HK-2 (cell line): Measurements from ENCODE around the gene CUL3.
A peak's percentile ranks its signal among the peaks of the same experiment; 100 is the strongest.
"Not testable (repeated sequence)": the region's sequence is repeated elsewhere in the genome, so short reads cannot be mapped to it uniquely, and the experiment has no call there.

Source experiments
- DNase-seq: peaks from one replicate; pipeline ENCODE4 v3.0.0-alpha.2; 2018; ENCODE audit not compliant: unreplicated experiment

Gene CUL3

GRCh38 chr2:224543939-224544338, 41.2 kb downstream of the CUL3 start:
- DNase-seq: no peak

DNA sequence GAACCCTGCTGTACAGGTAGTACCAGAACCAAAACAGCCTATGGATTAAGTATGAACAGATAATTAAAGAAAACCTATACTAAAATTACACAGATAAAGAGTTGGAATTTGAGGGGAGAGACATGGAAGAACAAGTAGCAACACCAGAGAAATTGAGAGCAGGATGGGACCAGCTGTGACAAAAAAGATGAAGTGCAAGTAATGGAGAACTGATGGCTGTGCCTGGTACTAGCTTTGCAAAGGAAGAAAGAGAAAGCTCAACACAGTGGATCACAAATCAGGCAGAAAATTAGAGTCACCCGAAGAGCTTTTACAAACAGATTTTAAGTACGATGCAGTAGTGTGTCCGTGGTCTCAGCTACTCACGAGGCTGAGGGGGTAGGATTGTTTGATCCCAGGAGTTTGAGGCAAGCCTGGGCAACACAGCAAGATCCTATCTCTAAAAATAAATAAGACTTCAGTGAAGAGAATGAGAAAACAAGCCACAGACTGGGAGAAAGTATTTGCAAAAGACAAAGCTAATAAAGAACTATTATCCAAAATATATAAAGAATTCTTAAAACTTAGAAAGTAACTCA, 46.5 kb downstream of the CUL3 start:
- DNase-seq: no peak

DNA sequence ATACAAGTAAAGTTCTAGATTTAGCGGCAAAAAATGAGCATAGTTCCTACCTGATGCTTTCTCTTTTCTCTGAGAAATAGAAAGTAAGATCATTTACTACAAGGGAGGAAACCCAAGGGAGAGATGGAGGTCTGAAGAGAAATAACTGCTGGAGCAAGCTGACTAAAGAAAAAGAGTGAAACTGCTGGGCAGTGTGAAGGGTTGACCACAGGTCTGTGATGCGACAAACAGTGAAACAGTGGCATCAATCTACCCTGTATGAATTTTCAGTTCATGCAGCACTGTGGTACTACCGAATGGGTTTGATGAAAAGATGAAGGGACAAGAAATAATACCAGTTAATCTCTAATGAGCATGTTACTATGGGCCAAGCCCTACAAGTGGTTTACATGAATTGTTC, 52.2 kb downstream of the CUL3 start:
- DNase-seq: no peak

DNA sequence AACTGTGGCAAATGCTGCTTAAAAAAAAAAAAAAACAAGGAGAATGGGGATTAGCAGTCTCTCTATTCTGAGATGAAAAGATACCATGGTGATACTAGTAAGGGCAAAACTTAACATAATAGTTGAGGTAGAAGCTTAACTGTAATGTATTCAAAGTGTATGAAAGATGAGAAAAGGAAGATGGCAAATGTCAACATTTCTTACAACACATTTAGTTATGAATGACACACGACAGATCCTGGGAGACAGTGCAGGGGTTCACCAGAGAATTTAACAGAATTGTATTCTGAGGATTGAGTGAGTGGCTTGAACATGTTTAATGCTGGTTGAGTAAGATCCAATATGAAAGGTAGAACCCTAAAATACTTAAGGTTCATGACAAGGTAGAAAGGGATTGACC, 52.7 kb downstream of the CUL3 start:
- DNase-seq: no peak

DNA sequence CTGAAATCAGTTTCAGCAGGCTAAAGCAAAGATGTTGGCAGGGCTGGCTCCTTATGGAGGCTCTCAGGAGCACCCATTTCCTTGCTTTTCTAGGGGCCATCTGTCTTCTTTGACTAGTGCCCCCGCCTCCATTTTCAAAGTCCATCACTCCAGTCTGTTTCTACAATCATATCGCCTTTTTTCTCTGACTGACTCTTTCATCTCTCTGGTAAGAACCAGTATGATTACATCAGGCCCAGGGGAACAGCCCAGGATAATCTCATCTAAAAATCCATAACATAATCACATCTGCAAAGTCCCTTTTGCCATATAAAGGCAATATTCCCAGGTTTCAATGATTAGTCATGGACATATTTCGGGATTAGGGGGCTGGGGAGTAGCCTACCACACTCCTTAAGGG, 57.0 kb downstream of the CUL3 start:
- no peak for DNase-seq

- no peak for DNase-seq
Measured at GRCh38 chr2:224525774-224526173, 59.4 kb downstream of the CUL3 start.

- DNase-seq: no peak
Measured at GRCh38 chr2:224524657-224525056, 60.5 kb downstream of the CUL3 start.

DNA sequence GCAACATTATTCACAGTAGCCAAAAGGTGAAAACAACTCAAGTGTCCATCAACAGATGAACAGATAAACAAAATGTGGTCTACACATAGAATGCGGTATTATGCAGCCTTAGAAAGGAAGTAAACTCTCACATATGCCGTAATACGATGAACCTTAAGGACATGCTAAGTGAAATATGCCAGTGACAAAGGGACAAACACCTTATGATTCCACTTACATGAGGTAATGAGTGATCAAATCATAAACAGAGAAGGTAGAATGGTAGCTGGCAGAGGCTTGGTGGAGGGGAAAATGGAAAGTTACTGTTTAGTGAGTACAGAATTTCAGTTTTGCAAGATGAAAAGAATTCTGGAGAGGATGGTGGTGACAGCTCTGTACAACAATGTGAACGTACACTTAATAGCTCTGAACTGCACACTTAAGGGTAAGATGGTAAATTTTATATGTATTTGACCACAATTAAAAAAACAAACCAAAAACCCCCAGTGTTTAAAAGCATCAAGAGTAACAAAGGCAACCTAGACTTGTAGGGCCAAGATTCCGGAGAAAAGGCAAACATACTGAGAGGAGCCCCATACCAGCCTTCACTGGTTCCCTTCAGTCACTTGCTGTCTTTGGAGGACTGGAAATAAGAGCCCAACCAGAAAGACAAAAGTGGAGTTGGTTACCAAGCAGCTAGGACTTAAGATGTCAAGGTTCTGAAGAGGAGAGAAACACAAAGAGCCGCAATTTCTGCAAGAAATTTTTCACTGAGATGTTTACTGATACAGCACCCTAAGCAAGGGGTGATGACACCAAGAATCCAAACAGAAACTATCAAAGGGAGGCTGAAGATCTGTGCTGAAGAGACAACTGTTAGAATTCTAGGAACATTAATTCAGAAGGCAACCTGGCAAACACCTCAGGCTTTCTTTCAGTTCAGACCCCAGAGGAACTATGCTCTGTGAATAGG, 61.3 kb downstream of the CUL3 start:
- no peak for DNase-seq

- not testable (repeated sequence) for DNase-seq
Measured at GRCh38 chr2:224522483-224522882, 62.7 kb downstream of the CUL3 start.

- no peak for DNase-seq
Measured at GRCh38 chr2:224520064-224520463, 65.1 kb downstream of the CUL3 start.

- DNase-seq: no peak
Measured at GRCh38 chr2:224518806-224519580, 66.2 kb downstream of the CUL3 start.

DNA sequence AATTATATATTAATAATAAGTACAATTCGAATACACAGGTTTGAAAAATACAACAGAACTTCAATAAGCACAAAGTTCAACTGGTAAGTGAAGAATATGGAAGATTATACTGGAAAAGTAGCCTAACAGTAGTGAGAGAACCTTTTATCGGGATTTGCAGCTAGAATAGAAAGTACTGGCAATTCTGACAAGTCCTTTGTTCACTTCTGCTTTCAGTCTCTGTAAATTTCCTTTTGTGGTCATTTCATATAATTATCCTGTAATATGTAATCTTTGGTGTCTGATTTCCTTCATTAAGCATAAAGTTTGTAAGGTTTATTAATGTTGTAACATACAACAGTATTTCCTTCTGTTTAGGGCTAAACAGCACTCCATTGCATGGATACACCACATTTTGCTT, 67.2 kb downstream of the CUL3 start:
- DNase-seq: no peak

DNA sequence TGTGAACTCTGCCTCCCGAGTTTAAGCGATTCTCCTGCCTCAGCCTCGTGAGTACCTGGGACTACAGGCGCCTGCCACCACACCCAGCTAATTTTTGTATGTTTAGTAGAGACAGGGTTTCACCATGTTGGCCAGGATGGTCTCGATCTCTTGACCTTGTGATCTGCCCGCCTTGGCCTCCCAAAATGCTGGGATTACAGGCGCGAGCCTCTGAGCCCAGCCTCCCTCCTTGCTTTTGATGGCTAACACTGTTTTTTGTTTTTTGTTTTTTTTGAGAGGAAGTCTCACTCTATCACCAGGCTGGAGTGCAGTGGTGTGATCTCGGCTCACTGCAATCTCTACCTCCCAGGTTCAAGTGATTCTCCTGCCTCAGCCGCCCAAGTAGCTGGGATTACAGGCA, 68.8 kb downstream of the CUL3 start:
- DNase-seq: not testable (repeated sequence)

DNA sequence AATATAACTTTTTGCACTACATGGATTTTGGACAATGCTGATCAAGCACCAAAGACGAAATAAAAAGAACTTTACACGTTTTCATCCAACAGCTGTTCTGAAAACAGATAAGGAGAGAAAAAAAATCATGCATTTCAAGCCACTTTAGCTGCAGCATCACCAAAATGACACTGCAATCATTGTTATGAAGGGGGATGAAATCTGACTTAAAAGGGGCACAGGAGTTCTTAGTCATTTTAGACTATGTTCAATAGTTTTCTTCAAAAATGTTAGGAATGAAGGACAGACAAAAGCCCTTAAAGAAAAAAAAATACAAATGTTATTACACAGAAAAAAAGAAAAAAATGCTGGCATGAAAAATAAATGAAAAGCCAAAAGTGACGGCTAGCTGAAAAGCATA, 71.2 kb downstream of the CUL3 start:
- no peak for DNase-seq

DNA sequence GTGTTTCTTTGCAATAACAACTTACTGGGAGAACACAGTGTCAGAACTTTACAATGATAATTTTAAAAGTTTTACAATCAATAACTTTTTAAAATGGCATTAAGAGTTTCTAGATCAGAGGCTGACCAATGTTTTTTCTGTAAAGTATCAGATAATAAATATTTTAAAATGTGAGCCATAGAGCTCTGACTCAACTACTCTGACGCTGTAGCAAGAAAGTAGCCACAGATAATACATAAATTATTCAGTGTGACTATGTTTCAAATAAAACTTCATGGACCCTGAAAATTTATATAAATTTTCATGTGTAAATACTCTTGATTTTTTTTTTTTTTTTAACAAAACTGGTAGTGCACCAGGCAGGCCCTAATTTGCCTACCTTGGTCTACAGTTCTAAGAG, 77.4 kb downstream of the CUL3 start:
- DNase-seq: no peak

DNA sequence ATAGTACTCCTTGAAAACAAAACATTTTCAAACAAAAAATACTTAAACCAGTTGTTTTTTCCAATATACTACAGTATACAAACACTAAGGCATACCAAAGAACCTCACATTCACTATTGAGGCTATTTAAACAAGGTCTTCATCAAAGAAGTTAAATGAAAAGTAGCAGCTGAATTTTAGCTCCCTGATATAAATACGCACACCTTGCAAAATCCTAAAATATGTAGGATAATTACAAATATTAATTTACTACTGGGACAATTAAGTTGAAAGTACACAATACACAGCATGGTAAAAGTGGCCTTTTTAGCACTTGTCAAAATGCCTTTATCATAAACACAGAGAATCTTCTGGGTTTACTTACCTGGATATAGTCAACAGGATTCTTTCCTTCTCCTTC, 78.7 kb downstream of the CUL3 start:
- no peak for DNase-seq

GRCh38 chr2:224498991-224499390, 86.2 kb downstream of the CUL3 start:
- no peak for DNase-seq

DNA sequence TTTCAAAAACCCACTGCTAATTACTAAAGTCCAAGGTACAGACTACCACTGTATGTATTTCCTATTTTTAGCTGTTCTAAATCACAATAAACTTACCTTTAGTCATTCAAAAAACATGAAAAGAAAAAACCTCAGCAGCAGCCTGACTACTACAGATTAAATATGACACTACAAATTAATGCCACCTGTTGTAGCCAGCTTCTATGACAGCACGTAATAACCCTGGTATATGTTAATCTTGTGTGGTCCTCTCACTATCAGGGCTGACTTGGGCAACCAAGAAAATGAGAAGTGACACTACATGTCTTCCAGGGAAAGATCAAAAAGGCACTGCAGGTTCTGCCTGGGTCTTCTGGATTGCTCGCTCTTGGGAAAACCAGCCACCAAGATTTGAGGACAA, 92.6 kb downstream of the CUL3 start:
- no peak for DNase-seq

GRCh38 chr2:224487940-224488339, 97.2 kb downstream of the CUL3 start:
- DNase-seq: not testable (repeated sequence)

DNA sequence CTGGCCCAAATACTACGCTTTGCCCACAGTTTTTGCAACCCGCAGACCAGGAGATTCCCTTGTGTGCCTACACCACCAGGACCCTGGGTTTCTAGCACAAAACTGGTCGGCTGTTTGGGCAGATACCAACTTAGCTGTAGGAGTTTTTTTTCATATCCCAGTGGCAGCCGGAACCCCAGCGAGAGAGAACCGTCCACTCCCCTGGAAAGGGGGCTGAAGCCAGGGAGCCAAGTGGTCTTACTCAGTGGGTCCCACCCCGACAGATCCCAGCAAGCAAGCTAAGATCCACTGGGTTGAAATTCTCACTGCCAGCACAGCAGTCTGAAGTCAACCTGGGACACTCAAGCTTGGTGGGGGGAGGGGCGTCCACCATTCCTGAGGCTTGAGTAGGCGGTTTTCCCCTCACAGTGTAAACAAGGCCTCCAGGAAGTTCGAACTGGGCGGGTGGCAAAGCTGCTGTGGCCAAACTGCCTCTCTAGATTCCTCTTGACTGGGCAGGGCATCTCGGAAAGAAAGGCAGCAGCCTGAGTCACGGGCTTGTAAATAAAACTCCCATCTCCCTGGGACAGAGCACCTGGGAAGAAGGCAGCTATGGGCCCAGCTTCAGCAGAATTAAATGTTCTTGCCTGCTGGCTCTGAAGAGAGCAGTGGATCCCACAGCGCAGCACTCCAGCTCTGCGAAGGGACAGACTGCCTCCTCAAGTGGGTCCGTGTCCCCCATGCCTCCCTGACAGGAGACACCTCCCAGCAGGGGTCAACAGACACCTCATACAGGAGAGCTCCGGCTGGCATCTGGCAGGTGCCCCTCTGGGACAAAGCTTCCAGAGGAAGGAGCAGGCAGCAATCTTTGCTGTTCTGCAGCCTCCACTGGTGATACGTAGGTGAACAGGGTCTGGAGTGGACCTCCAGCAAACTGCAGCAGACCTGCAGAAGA, 99.8 kb downstream of the CUL3 start:
- peak; percentile 95 for DNase-seq

DNA sequence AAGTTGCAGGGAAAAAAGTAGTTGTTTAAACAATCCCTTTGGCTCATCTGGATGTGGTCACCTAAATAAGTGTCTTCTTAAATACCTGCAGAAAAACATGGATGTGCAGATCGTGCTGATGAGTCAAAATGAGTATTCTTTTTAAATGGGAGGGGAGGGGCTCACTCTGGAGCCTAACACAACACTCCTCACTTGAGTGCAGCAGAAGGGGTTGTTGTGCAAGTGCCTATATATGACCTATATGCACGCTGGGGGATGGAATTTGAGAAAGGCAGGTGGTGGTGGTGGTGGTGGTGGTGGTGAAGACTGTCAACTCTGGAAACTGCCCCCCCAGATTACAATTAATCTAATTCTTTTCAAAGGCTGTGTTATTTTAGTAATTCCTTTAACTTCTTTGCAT, 105.3 kb downstream of the CUL3 start:
- no peak for DNase-seq

DNA sequence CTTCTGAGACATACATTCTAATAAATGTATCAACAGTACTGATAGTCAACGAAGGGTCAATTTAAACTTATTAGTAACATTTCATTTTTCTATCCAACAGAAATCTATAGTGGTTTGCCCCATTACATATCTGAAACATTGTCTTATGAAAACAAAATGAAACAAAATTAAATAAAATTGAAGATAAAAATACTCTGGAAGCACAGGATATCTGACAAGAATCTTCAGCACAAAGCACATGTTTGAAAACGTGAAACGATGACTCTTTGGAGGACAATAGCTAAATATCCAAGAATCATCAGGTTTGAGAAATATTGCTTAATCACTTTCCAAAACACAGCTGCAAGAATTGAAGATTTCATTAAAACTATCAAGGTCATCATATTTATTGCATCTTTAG, 112.3 kb downstream of the CUL3 start:
- no peak for DNase-seq
